ENCODE data around the gene MEF2A. TPM values are rescaled to one million over a fixed set of nuclear protein-coding genes. Genes with fewer than 3 reads are reported as not detected.
"Not testable (repeated sequence)": the region's sequence is repeated elsewhere in the genome, so short reads cannot be mapped to it uniquely, and the experiment has no call there.

MEF2A gene
- total RNA-seq, 1 experiment from 2014 or later: 25.1 TPM

GRCh38 chr15:99632521-99632920, 66.7 kb downstream of the MEF2A start:
- in situ Hi-C loops (cut with HindIII; ENCODE audit: low sequenced_read_pairs): no loop called here
- DNase-seq (ENCODE audit: low spot score): no peak

- DNase-seq (ENCODE audit: low spot score): no peak
- in situ Hi-C loops (cut with HindIII; ENCODE audit: low sequenced_read_pairs): no loop called here
These were observed 67.9 kb downstream of the MEF2A start for GRCh38 chr15:99633655-99634054.

GRCh38 chr15:99634576-99634975, 68.8 kb downstream of the MEF2A start:
- DNase-seq (ENCODE audit: low spot score): no peak
- in situ Hi-C loops (cut with HindIII; ENCODE audit: low sequenced_read_pairs): no loop called here

DNA sequence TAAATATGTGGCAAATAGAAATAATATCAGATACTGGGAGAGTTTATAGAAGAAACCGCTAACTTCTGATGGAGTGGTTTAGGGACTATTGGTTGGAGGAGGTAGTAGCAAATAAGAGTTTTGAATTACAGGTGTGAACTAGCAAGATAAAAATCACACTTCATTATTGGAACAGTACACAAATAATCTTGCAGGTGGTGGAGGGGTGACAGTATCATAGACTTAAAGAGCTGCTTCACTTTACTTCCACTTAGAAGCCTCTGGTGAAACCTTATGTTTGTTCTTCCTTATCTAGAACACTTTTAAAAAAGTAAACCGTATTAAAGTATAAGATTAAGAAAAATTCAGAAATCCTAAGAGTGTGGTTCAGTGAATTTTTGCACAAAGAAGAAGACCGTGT, 69.4 kb downstream of the MEF2A start:
- DNase-seq (ENCODE audit: low spot score): no peak
- in situ Hi-C loops (cut with HindIII; ENCODE audit: low sequenced_read_pairs): no loop called here

DNA sequence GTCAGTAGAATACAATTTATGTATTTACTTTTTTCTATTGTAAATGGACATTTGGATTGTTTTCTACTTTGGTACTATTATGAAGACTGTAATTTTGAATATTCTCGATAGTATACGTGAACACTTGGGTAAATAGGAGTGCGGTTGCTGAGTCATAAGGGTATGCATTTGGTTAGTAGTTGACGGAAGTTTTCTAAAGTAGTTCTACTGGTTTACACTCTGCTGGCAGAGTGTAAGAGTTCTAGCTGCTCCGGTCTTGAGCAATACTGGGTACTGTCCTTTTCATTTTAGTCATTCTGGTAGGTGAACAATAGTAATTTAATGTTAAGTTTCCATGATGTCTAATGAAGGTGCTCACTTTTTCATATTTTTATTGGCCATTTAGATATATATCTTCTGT, 70.0 kb downstream of the MEF2A start:
- in situ Hi-C loops (cut with HindIII; ENCODE audit: low sequenced_read_pairs): no loop called here
- DNase-seq (ENCODE audit: low spot score): no peak

DNA sequence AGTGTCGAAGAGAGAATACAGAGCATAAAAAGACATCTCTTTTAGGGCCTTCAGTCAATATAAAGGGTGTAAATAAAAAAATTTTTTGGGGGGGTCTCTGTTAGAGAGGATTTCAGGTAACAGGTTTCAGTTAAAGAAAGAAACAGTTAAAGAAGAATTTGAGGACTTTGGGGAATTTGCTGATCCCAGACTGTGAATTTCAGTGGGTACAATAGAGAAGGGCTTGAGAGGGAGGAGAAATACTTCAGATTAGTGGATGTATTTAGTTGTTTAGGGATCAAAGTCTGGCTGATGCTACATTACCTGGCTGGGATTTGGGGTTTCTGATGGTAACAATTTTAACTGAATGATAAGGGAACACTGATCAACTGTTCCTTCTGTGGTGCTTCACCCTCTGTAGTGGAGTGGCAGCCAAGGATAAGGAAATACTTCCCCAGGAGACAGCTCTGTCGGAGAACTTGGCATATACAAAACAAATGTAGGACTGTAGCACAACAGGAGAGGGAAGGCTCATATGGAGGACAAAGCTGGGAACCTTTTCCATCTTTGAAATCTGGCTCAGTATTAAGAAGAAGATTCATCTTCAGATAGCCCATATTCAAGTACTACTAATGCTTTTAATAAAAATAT, 79.2 kb downstream of the MEF2A start:
- in situ Hi-C loops (cut with HindIII; ENCODE audit: low sequenced_read_pairs): no loop called here
- no peak for DNase-seq (ENCODE audit: low spot score)

DNA sequence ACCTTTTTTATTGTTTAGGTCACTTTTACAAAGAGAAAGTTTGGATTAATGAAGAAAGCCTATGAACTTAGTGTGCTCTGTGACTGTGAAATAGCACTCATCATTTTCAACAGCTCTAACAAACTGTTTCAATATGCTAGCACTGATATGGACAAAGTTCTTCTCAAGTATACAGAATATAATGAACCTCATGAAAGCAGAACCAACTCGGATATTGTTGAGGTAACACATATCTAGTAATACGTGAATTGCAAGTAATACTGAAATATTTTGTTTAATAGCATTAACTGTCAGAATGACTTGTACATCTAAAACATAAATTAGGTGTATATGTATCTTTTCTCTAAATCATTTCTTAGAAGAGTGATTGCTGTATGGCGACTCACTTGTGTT, 79.8 kb downstream of the MEF2A start:
- in situ Hi-C loops (cut with HindIII; ENCODE audit: low sequenced_read_pairs): no loop called here
- no peak for DNase-seq (ENCODE audit: low spot score)

DNA sequence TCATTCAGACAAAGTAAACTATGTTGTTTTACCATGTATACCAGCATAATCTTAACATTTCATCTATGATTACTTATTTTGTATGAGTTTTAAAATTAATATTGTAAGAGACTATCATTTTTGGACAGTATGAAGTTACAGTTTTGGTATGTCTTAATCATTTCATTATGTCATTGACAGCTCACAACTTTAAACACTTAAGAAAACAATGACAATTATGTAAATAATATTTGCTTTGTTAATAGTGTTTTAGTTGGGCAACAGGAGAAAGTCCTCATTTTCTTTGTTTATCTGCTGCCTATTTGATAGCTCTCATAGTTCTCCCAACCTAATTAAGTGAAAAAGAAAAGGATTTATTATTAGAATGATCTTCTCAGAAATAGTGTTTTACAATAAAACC, 80.2 kb downstream of the MEF2A start:
- DNase-seq (ENCODE audit: low spot score): no peak
- in situ Hi-C loops (cut with HindIII; ENCODE audit: low sequenced_read_pairs): no loop called here

GRCh38 chr15:99651023-99651807, 85.4 kb downstream of the MEF2A start:
- in situ Hi-C loops (cut with HindIII; ENCODE audit: low sequenced_read_pairs): no loop called here
- no peak for DNase-seq (ENCODE audit: low spot score)

- no peak for DNase-seq (ENCODE audit: low spot score)
These were observed 90.4 kb downstream of the MEF2A start for GRCh38 chr15:99656205-99656604.

GRCh38 chr15:99657996-99658395, 92.2 kb downstream of the MEF2A start:
- no peak for DNase-seq (ENCODE audit: low spot score)
- in situ Hi-C loops (cut with HindIII; ENCODE audit: low sequenced_read_pairs): no loop called here

More at GRCh38 chr15:99656205-99656604, 90.4 kb downstream of the MEF2A start:
- in situ Hi-C loops (cut with HindIII; ENCODE audit: low sequenced_read_pairs): no loop called here

GRCh38 chr15:99662903-99663302, 97.1 kb downstream of the MEF2A start:
- no peak for DNase-seq (ENCODE audit: low spot score)
- in situ Hi-C loops (cut with HindIII; ENCODE audit: low sequenced_read_pairs): no loop called here

GRCh38 chr15:99666073-99666472, 100.3 kb downstream of the MEF2A start:
- not testable (repeated sequence) for DNase-seq (ENCODE audit: low spot score)

GRCh38 chr15:99668533-99669182, 102.9 kb downstream of the MEF2A start:
- no peak for DNase-seq (ENCODE audit: low spot score)
- in situ Hi-C loops (cut with HindIII; ENCODE audit: low sequenced_read_pairs): no loop called here

More at GRCh38 chr15:99666073-99666472, 100.3 kb downstream of the MEF2A start:
- in situ Hi-C loops (cut with HindIII; ENCODE audit: low sequenced_read_pairs): not testable (repeated sequence)

GRCh38 chr15:99669250-99669649, 103.5 kb downstream of the MEF2A start:
- in situ Hi-C loops (cut with HindIII; ENCODE audit: low sequenced_read_pairs): no loop called here
- DNase-seq (ENCODE audit: low spot score): no peak

GRCh38 chr15:99671926-99672635, 106.3 kb downstream of the MEF2A start:
- in situ Hi-C loops (cut with HindIII; ENCODE audit: low sequenced_read_pairs): no loop called here
- no peak for DNase-seq (ENCODE audit: low spot score)

GRCh38 chr15:99673111-99673510, 107.3 kb downstream of the MEF2A start:
- no peak for DNase-seq (ENCODE audit: low spot score)

GRCh38 chr15:99674279-99674678, 108.5 kb downstream of the MEF2A start:
- in situ Hi-C loops (cut with HindIII; ENCODE audit: low sequenced_read_pairs): no loop called here
- no peak for DNase-seq (ENCODE audit: low spot score)

More at GRCh38 chr15:99673111-99673510, 107.3 kb downstream of the MEF2A start:
- in situ Hi-C loops (cut with HindIII; ENCODE audit: low sequenced_read_pairs): no loop called here

DNA sequence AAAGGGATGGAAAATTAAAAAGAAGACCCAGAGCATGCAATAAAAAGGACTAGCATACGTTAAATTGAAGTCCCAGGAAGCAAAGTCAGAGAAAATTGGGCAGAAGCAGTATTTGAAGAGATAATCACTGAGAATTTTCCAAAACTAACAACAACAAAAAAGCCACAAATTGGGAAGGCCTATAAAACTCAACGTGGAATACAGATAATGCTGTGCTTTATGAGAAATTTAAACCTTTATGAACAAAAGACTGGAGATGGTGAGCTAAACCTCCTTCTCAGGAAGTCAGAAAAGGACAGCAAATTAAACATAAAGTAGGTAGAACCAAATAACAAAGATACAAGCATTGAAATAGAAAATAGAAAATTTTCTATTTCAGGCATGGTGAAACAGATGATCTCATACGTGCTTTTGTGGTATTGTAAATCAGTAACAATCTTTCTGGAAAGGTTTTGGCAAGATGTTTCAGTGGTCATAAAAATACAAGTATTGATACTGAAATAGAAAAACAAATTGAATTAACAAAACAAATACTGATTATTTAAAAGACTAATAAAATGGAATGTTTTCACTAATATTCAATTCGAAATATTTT, 111.9 kb downstream of the MEF2A start:
- no peak for DNase-seq (ENCODE audit: low spot score)
- in situ Hi-C loops (cut with HindIII; ENCODE audit: low sequenced_read_pairs): no loop called here
